ENCODE results near the gene ERBB3. TPM values are rescaled to one million over a fixed set of nuclear protein-coding genes. Genes with fewer than 3 reads are reported as not detected.

ERBB3 gene
- total RNA-seq, 1 experiment from 2014 or later: 56.5 TPM

- Histone ChIP-seq H2BK5ac (ENCODE audit: insufficient read length, low read length) (no peak overlapping the region), H2BK20ac (ENCODE audit: low read depth, low read length, poor library complexity, severe bottlenecking) (no peak overlapping the region), H3K79me1 (ENCODE audit: insufficient read depth, low read depth, low read length, poor library complexity, severe bottlenecking) (no peaks in the 10 kb centered on the region), H3K4me1 (ENCODE audit: insufficient read depth, low read length) (no peaks in the 10 kb centered on the region), H3K56ac (ENCODE audit: insufficient read length, low read depth, low read length) (no peak overlapping the region), H3K9me3 (ENCODE audit: control insufficient read depth, low read depth, low read length) (no peaks in the 10 kb centered on the region), H3K18ac (ENCODE audit: insufficient read length, low read depth, low read length) (no peak overlapping the region), H3K79me2 (ENCODE audit: insufficient read depth, low read length) (no peaks in the 10 kb centered on the region), H3K23ac (ENCODE audit: insufficient read length, low read depth, low read length) (no peak overlapping the region), H3K27me3 (ENCODE audit: insufficient read depth, low read length) (no peaks in the 10 kb centered on the region), H3K27ac (ENCODE audit: insufficient read length, low read depth, low read length) (no peak overlapping the region), H4K5ac (ENCODE audit: insufficient read length, low read depth, low read length) (no peak overlapping the region), H3K4ac (ENCODE audit: low read depth, low read length) (no peak overlapping the region), H2BK12ac (ENCODE audit: insufficient read length, low read depth, low read length) (no peak overlapping the region), H2BK15ac (ENCODE audit: low read depth, low read length) (no peak overlapping the region), H3K9ac (ENCODE audit: extremely low read depth, insufficient read length, low read length) (no peak overlapping the region), H2BK120ac (ENCODE audit: low read depth, low read length, poor library complexity, severe bottlenecking) (no peak overlapping the region), H2AK5ac (ENCODE audit: insufficient read length, low read length) (no peak overlapping the region), H3T11ph (ENCODE audit: low read length) (no peak overlapping the region), H3K14ac (ENCODE audit: insufficient read depth, low read length) (no peak overlapping the region), H2AFZ (ENCODE audit: low read length) (no peak overlapping the region), H4K91ac (ENCODE audit: insufficient read length, low read depth, low read length) (no peak overlapping the region), H4K20me1 (ENCODE audit: control insufficient read depth, insufficient read depth, insufficient read length) (no peaks in the 10 kb centered on the region), H3K23me2 (ENCODE audit: insufficient read length, low read depth, low read length, poor library complexity, severe bottlenecking) (no peaks in the 10 kb centered on the region), H4K8ac (replicated peaks; ENCODE audit: insufficient read length, low read depth, low read length) (no peak overlapping the region), H3K4me2 (ENCODE audit: insufficient read depth, insufficient read length, low read length) (no peak overlapping the region)
- TF ChIP-seq CTCF (conservative IDR thresholded peaks at IDR 0.05): no peak
- no peak overlapping the region for H3K4me3 Mint-ChIP-seq
- no peaks in the 10 kb centered on the region for H3K27me3 Mint-ChIP-seq (ENCODE audit: low read depth)
- no peak overlapping the region for H3K27ac Mint-ChIP-seq
- H3K4me1 Mint-ChIP-seq: no peaks in the 10 kb centered on the region
- no peak for DNase-seq
- WGBS (ENCODE audit: extremely low coverage, insufficient read length, low lambda C conversion rate): no CpG with 5 or more reads among the region's 1 CpG
- peaks cover 25 to 79% (median 62%) of the 10 kb centered on the region in 3 experiments; a peak in 6 of 7 replicates for H3K36me3 Mint-ChIP-seq (ENCODE audit: insufficient read depth in 1 of 3, low read depth in 3 of 3)
- H3K9me3 Mint-ChIP-seq: no peaks in the 10 kb centered on the region
These were observed 48.0 kb upstream of the ERBB3 start for GRCh38 chr12:56031987-56032386.
